Kidney capillary endothelial cell (primary cell): ENCODE data around the gene SMIM17.
"Not testable (repeated sequence)": the region's sequence is repeated elsewhere in the genome, so short reads cannot be mapped to it uniquely, and the experiment has no call there.

Experiments used
- DNase-seq: peaks from one replicate; pipeline ENCODE4 v3.0.0-alpha.2; 2018; ENCODE audit warnings: low spot score

Gene SMIM17

GRCh38 chr19:56660381-56661107 lies 17.6 kb downstream of the SMIM17 start:
- no peak for DNase-seq

- no peak for DNase-seq
Measured at GRCh38 chr19:56661248-56661647, 18.3 kb downstream of the SMIM17 start.

GRCh38 chr19:56663931-56664500 lies 21.1 kb downstream of the SMIM17 start:
- DNase-seq, result no peak

GRCh38 chr19:56664511-56664910 lies 21.6 kb downstream of the SMIM17 start:
- DNase-seq, result no peak

GRCh38 chr19:56667311-56667870 lies 24.4 kb downstream of the SMIM17 start:
- DNase-seq, result no peak

GRCh38 chr19:56668676-56669075 lies 25.7 kb downstream of the SMIM17 start:
- no peak for DNase-seq

GRCh38 chr19:56670401-56670960 lies 27.5 kb downstream of the SMIM17 start:
- no peak for DNase-seq

GRCh38 chr19:56670961-56671612 lies 28.1 kb downstream of the SMIM17 start:
- no peak for DNase-seq

GRCh38 chr19:56671613-56671994 lies 28.6 kb downstream of the SMIM17 start, which contains the start of gene ZNF835:
TSS of gene ZNF835 (minus strand) at chr19:56671757. CDS start at chr19:56665198, 6,559 bp downstream.
- DNase-seq, result peak; percentile 18

GRCh38 chr19:56672610-56673009 lies 29.7 kb downstream of the SMIM17 start:
- not testable (repeated sequence) for DNase-seq

- no peak for DNase-seq
Measured at GRCh38 chr19:56678205-56678604, 35.2 kb downstream of the SMIM17 start.

GRCh38 chr19:56681702-56682101 lies 38.7 kb downstream of the SMIM17 start:
- no peak for DNase-seq

GRCh38 chr19:56683116-56683515 lies 40.2 kb downstream of the SMIM17 start:
- no peak for DNase-seq

GRCh38 chr19:56687031-56687430 lies 44.1 kb downstream of the SMIM17 start:
- no peak for DNase-seq

GRCh38 chr19:56689198-56689597 lies 46.2 kb downstream of the SMIM17 start:
- no peak for DNase-seq

GRCh38 chr19:56690670-56691069 lies 47.7 kb downstream of the SMIM17 start:
- no peak for DNase-seq

GRCh38 chr19:56692206-56692895 lies 49.4 kb downstream of the SMIM17 start:
- no peak for DNase-seq

- no peak for DNase-seq
Measured at GRCh38 chr19:56699552-56699951, 56.6 kb downstream of the SMIM17 start.

- DNase-seq, result no peak
Measured at GRCh38 chr19:56701895-56702294, 58.9 kb downstream of the SMIM17 start.

GRCh38 chr19:56705939-56706338 lies 63.0 kb downstream of the SMIM17 start:
- no peak for DNase-seq
